Activated CD8-positive, alpha-beta memory T cell treated with anti-CD3 and anti-CD28 coated beads, Interleukin-2, amount 50 U/mL, for 24 hours (primary cell): ENCODE data around the gene SPIRE1.

Experiments used
- DNase-seq: peaks from one replicate; pipeline ENCODE4 v3.0.0-alpha.2; 2020; ENCODE audit errors: extremely low read depth

Gene SPIRE1

DNA sequence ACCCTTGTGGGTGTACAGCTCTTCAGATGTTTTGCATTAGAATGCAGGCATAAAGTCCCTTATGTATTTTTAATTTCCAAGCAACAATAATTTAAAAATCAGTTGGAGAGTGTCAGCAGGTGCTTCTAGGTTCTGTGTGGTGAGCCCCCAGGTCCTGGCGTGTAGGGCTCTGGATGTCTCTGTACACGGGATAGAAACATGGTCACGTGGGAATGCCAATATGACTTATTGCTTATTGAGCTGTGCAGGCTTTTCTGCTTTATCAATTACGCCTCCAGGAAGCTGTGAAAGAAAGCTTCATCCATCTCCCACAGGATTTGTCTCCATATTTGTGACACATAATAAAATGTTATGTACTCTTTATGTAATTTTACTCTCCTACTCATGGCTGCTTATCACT is 212.4 kb downstream of the SPIRE1 start:
- DNase-seq = no peak

DNA sequence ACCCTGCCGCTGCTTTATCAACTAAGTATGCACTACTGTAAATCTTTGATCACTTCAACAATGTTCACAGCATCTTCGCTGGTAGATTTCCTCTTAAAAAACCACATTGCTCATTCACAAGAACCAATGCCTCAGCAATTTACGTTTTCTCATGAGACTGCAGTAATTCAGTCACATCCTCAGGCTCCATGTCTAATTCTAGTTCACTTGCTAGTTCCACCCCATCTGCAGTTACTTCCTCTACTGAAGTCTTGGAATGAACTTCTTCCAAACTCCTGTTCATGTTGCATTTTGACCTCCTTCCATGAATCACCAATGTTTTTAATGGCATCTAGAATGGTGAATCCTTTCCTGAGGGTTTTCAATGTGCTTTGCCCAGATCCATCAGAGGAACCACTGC is 214.4 kb downstream of the SPIRE1 start:
- DNase-seq = no peak

DNA sequence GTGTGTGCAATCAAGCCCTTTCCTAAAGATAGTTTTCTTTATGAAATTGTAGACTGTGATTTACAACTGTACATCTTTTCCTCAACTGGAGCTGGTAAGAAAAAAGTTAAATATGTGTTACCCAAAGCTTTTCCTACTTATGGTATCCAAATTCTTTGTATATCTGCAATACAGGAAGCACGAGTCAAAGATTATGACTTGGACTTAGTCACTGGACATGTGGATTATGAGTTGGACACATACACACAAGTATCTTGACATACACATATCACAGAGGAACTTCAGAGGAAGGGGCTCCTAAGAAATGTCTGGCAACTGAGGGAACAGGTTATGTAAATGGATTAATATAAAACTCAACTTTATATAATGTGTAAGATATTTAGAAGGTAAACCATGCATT is 215.0 kb downstream of the SPIRE1 start:
- DNase-seq = no peak

DNA sequence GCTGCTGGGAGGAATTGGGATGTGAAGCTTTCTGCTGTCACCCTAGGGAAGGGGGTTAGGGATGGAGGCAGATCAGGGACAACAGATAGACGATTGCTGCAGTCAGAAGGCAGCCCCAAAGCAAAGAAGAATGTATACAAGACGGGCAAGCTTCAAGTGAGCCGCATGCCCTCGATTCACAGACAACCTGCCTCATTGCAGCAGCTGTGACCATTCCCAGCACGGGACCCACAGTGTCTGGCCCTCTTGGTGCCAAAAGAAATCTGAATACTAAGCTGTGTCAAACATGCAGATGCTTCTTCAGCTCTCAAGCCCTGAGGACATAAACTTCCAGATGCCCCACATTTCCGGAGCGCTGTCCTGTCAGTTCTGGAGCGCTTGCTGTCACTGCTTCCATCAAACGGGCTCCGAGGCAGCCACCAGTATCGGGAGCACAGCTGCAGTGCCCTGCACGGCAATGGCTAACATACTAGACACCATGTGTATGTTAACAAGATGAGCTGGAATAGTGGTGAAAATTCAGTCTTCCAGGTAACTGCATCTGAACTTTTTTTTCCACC is 216.4 kb downstream of the SPIRE1 start:
- no peak for DNase-seq

DNA sequence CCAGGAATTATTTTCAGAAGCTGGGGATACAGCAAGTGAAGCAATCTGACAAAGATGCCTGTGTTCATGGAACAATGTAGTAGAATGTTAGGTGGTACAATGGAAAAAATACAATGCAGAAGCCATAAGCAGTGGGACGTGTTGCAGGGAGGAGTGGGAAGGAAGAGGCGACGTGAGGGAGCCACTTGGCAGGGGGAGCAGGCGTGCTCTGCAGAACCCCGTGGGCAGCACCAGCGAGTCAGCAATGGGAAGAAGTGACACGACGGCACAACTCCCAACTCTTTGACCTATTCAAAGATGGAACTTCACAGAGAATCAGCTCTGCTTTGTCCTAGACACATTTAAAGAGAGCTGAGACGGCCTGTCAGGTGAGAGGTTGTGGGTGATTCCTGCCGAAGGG is 219.7 kb downstream of the SPIRE1 start:
- no peak for DNase-seq

DNA sequence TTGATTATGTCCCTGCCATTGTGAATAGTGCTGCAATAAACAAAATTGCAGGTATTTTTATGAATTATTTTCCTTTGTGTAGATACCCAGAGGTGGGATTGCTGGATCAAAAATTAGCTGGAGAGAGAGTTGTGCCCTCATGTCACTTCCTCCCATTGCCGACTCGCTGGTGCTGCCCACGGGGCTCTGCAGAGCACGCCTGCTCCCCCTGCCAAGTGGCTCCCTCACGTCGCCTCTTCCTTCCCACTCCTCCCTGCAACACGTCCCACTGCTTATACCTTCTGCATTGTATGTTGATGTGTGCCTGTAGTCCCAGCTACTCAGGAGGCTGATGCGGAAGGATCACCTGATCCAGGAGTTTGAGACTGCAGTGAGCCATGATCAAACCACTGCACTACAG is 222.0 kb downstream of the SPIRE1 start:
- DNase-seq = no peak

DNA sequence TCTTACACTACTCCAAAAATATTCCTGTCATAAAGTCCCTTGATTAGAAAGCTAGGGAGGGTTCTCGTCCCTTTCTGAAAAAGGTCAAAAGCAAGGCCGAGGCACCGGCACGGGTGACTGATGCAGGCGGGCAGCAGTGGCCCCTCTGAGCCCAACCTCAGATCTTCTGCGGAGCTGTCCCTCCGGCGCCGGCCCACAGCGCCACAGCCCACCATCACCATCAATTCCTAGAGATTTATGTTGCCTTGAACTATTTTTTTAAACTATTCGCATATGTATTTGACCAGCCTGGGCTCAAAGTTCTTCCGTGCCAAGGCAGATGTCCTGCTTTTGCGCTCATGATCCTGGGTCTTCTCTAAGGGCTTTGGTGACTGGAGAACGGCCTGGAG is 223.4 kb downstream of the SPIRE1 start:
- DNase-seq = no peak

DNA sequence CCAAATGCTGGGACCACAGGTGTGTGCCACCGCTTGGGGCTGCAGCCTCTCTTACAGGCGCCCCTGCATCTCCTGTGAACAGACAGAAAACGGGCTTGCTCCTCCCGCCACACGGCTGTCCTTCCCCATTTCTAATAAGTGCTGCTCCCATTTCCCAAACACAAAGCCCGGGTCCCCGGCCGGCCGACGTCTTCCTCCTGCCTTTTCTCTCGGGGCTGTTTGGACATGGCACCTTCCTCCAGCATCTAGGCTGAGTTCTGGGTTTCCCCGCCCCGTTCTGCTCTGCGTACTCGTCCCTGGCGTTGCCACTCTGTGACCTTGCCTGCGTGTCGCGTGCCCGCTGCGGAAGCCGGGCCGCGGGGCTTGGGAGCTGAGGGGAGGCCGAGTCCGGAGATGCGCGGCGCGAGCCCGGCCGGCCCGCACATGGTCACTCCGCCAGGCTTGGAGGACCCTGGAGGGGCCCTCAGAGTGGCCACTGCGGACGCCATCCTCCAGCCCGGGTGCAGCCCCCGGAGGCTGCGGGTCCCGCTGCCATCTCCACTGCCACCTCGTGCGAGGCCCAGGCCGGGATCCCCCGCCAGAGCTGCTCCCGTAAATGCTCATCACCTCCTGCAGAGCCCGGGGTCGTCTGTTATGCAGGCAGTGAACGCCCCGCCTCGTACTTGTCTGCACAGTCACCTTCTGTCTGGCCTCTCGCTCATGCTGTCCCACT is 223.9 kb downstream of the SPIRE1 start:
- no peak for DNase-seq

DNA sequence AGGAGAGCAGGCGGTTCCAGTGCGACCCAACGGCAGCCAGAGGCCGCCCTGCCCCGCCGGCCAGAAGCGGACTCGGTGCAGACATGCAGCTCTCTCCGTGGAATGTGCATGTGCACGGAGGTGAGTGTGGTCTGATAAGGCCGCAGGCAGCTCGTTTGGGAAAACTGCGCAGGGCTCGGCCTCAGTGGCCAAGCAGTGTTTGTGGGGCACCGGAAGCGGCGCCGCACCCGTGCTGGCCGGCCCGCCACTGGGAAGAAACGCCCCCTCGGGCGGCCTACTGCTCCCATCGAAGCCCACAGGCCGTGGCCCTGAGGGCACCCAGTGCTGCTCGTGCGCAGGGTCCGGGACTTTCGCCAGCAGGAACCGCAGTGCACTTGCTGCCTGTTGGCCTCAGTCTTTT is 225.0 kb downstream of the SPIRE1 start:
- DNase-seq = no peak

DNA sequence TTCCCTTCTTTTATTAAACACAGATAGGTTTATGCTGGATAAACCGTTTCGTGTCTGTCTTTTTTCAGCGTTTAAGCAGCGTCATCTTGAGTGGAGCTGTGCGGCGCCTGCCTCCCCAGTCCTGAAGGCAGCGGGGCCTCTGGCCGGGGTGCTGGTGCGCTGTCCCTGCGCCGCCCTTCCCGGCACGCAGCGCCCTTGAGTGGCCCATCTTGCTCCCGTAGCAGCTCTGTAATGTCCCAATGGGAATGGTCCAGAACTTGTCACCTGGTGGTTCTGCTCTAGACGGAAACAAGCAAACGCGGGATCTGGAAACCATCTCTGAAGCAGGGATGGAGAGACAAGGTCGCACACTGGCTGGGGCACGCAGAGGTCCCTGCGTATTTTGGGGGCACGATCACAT is 225.7 kb downstream of the SPIRE1 start:
- no peak for DNase-seq

DNA sequence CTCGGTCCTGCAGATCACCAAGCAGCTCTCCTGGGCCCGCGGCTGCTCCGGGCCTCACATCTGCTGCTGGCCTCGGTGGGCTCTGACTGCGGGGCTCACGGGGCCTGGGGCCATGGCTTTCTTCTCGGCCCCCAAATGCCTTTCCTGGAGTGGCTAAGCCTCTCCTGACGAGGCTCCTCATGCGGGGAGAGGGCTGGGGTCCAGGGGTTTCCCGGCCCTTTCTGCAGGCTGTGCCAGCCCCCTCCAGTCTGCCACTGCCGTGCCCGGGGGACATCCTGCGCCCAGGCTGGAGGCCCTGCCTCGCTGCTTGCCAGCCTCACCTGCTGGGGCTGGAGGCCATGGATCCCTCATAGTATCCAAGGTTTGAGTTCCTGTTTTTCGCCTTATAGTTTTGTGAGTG is 226.3 kb downstream of the SPIRE1 start:
- DNase-seq = no peak

DNA sequence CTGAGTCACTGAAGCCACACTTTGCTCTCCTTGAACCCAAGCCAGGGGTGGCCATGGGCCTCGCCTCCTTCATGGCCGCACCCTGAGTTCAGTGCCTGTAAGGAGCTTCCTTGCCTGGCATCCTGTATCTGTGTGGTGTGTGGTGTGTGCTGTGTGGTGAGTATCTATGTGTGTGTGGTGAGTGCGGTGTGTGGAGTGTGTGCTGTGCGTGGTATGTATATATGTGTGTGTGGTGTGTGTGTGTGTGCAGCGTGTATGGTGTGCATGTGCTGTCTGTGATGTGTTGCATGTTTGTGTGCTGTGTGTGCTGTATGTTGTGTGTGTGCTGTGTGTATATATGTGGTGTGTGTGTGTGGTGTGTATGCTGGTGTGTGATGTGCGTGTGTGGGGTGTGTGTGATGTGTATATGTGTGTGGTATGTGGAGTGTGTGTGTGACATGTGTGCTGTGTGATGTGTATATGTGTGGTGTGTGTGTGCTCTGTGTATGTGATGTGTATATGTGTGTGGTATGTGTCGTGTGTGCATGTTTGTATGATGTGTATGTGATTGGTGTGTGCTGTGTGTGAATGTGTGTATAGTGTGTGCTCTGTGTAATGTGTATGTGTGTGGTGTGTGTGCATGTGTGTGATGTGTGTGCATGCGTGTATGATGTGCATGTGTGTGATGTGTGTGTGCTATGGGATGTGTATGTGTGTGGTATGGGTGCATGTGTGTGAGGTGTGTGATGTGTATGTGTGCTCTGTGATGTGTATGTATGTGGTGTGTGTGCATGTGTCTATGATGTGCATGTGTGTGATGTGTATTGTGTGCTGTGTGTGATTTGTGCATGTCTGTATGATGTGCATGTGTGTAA is 227.5 kb downstream of the SPIRE1 start:
- DNase-seq = no peak

DNA sequence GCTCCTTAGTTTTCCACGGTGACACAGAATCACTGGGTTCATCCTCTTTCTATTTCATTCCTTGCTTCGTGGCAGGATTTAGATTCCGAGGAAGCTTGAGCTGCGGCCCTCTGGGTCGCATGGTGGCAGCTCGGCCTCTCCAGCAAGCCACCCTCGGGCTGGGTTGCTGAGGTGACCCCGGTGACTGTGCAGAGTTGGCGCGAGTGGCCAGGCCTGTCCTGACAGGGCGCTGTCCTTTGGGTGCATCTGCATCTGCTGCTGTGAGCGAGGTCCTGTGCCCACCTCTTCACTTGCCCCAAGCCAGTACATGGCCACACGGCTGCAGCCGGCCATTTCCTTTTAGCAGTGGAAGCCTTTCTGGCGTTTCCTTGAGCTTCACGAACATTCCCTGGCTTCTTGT is 228.4 kb downstream of the SPIRE1 start:
- no peak for DNase-seq

DNA sequence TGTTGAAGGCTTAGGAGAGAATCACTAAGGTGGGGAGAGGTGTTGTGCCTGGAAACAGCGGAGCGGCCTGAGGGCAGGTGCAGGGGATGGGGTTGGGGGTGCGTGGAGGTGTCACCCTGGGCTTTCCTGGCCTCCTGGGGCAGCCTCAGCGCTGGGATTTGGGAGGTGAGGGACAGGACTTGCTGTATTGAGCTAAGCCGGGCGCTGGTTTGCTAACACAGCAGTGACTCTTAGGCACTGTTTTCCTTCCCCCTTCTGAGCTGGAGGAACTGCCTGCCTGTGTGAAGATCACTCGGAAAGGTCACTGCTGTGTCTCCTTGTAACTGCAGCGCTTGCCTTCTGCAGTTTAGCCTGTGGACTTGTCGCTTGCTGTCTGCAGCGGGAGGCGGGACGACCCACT is 229.0 kb downstream of the SPIRE1 start:
- DNase-seq = no peak

DNA sequence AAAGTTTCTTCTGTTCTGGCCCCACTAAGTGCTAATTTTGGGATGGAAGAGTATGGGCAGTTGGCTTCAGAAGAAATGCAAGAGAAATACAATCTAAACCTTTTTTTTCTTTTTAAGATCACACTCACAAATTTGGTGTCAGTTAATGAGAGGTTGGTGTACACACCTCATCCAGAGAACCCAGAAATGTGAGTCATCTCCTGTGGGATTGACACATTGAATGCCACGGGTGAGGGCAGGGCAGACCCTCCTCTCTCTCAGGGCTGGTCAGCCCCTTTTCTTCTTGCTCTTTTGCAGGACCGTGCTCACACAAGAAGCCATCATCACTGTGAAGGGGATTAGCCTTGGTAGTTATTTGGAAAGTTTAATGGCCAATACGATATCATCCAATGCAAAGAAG is 231.0 kb downstream of the SPIRE1 start:
- no peak for DNase-seq

DNA sequence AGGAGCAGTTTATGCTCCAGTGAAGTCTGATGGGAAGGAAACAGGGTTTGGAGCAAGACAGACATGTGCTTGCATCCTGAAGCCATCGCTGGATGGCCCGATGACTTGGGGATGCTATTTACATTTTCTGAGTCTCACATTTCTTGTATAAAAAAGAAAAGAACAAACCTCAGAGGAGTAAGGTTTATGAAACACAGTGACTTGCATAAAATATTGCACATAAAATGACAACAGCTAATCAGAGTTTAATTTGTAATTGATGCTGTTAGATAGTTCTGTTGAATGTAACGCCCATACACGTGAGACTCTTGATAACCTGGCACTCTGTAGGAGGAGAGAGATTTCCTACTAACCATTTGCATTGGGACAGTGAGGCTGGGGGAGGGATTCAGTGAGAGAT is 233.7 kb downstream of the SPIRE1 start:
- no peak for DNase-seq

DNA sequence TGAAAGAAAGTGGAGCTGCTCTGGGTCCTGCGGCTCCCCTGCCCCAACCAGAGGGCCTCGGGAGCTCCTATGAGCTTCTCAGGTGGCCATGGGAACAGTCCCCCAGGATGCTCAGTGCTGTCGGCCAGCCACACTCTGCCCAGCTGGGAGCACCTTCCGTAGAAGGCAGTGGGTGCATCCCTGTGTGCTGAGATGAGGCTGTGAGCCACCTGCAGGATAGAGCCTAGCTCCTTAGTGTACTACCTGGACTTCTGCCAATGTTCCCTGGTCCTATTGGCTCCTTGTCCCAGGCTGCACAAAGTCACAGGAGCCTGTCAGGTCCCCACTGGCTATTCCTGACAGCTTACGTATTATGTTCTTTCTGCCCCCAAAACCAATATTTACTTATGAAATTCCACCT is 234.1 kb downstream of the SPIRE1 start:
- DNase-seq = no peak

DNA sequence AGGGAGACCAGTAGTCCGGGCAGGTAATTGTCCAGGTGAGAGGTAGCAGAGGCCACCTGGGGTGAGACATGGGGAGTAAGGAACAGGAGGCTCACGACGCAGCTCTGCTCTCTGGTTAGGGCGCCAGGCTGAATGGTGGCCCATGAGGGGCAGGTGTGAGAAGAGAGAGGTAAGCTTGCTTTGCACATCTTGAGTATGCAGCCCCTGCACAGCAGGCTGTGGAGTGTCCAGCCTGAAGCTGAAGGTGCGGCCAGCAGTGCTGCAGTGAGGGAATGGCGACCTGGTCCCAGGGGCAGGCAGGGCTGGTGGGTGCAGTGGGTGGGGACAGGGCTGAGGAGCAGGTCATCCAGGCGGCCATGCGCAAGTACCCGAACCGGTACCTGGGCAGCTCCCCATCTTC is 234.5 kb downstream of the SPIRE1 start:
- DNase-seq = no peak

DNA sequence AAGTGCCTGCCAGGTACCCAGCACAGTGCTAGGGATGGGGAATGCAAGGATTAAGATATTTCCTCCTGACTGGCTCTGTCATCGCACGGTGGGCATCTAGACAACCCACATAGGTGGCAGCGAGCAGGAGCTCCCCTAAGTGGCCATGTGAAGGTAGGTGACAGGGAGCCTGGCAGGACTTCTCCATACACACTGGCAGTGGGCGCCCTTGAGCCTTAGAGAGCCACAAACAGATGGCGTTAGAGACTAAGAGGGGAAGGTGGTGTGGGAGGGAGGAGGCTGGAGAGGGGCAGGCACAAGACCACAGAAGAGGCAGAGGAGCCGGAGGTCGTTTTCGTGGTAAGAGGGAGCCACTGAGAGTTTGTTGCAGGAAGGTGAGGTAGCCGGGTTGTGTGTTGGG is 235.0 kb downstream of the SPIRE1 start:
- no peak for DNase-seq

DNA sequence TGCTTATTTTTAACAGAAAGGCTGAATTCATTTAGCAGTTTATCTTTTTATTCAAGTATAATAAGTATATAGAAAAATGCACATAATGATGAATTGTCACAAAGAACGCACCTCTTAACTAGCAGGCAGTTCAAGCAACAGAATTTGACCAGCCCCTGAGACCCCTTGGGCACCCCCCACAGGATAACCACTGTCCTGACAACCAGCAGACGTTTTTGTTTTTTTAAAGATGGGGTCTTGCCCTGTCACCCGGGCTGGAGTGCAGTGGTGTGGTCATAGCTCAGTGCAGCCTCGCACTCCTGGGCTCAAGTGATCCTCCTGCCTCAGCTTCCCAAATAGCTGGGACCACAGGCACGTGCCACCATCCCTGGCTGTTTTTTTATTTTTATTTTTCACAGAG is 236.2 kb downstream of the SPIRE1 start:
- DNase-seq = no peak

DNA sequence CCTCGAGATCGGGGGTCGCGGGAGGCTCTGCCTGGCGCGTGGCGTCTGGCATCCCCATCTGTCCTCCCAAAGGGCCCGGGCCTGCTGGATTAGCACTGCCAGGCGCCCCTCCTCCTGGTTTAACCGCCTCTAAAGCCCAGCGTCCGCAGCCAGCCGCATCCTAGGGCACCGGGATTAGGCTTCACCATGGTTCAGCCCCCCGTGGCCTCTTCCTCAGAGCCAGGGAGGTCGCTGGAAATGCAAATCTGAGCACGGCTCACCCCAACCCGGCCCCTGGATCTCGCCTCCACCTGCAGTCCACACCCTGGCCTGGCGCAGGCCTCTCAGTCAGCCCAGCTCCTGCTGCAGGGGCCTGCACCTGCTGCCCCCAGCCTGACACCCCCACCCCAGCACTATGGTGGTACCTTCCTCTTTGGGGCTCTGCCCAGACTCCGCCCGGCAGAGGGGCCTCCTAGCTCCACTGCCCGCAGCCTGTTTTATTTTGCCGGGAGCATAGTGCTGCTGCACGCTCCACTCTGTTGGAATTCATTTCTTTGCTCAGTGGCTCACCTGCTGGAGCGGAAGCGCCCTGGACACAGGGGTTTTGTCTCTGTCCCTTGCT is 237.0 kb downstream of the SPIRE1 start:
- DNase-seq = no peak

DNA sequence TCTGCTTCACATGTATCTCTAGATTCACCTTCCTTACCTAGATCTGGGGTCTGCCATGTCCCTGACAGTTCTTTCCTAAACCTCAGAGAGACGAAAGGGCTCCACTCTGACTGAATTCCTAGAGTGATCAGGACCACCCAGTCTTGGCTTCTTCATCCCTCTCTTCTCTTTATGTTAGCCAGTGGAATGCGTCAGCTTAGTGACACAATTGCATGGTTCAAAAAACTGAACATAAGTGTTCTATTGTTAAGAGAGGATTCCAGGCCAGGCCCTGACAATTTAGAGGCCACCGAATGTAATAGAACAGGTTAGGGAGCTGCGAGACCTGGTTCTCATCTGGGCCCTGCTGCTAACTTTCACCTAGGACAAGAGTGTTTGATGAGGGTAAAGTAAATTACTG is 240.2 kb downstream of the SPIRE1 start:
- no peak for DNase-seq
